CD4-positive, CD25-positive, alpha-beta regulatory T cell (primary cell): ENCODE results near the gene SEPHS1. TPM values are rescaled to one million over a fixed set of nuclear protein-coding genes. Genes with fewer than 3 reads are reported as not detected.

Source experiments
- ATAC-seq, 2 donors: fragments of 150-1000 bp; cut with Tn5 transposase; one replicate each; pipeline ENCODE4 v1.10.0; 2021; ENCODE audit warnings: low read depth in 2 of 2, moderate number of reproducible peaks in 2 of 2, moderate library complexity in 1 of 2
- DNase-seq, 3 donors: peaks; one replicate each; pipeline versions ENCODE4 v3.0.0 to v3.0.0-alpha.2; 2012 to 2022; ENCODE audit warnings: mixed read lengths in 1 of 3
- H3K27ac ChIP-seq: one replicate; pipeline ENCODE4 v1.7.0; 2013; ENCODE audit warnings: mild to moderate bottlenecking, low read length; ENCODE audit not compliant: insufficient read depth, poor library complexity, severe bottlenecking
- H3K27me3 ChIP-seq: one replicate; pipeline ENCODE4 v1.7.0; 2013; ENCODE audit warnings: low read length; ENCODE audit not compliant: control insufficient read depth, insufficient read depth
- H3K36me3 ChIP-seq: one replicate; pipeline ENCODE4 v1.7.0; 2013; ENCODE audit warnings: mild to moderate bottlenecking, low read length, moderate library complexity; ENCODE audit not compliant: control insufficient read depth, insufficient read depth
- H3K4me1 ChIP-seq: 2 replicates; pipeline ENCODE4 v1.7.0; 2013; ENCODE audit warnings: mild to moderate bottlenecking, low read length; ENCODE audit not compliant: insufficient read depth, control insufficient read depth, poor library complexity, severe bottlenecking
- H3K4me3 ChIP-seq: one replicate; pipeline ENCODE4 v1.7.0; 2013; ENCODE audit warnings: low read depth, mild to moderate bottlenecking, low read length, moderate library complexity
- H3K9me3 ChIP-seq, 2 experiments: 1 replicate in 1 of 2; 2 replicates in 1 of 2; pipeline ENCODE4 v1.7.0; 2013; ENCODE audit warnings: low read length in 2 of 2, mild to moderate bottlenecking in 1 of 2, moderate library complexity in 1 of 2; ENCODE audit not compliant: control insufficient read depth in 2 of 2
- H3K27ac Mint-ChIP-seq, 3 donors: one replicate each; pipeline ENCODE4 v1.8.0; 2020 to 2022; ENCODE audit warnings: mild to moderate bottlenecking in 3 of 3, mixed read lengths in 3 of 3, moderate library complexity in 2 of 3
- H3K27me3 Mint-ChIP-seq: one replicate; pipeline ENCODE4 v1.8.0; 2022; ENCODE audit warnings: mild to moderate bottlenecking, mixed read lengths
- H3K36me3 Mint-ChIP-seq: one replicate; pipeline ENCODE4 v1.8.0; 2020; ENCODE audit warnings: mixed read lengths
- H3K4me1 Mint-ChIP-seq, 4 donors: one replicate each; pipeline ENCODE4 v1.8.0; 2020 to 2022; ENCODE audit warnings: mixed read lengths in 4 of 4, mild to moderate bottlenecking in 1 of 4
- H3K4me3 Mint-ChIP-seq, 4 donors: one replicate each; pipeline ENCODE4 v1.8.0; 2020 to 2022; ENCODE audit warnings: mild to moderate bottlenecking in 4 of 4, mixed read lengths in 4 of 4, moderate library complexity in 3 of 4
- H3K9me3 Mint-ChIP-seq, 7 donors: one replicate each; pipeline ENCODE4 v1.8.0; 2020 to 2022; ENCODE audit warnings: mixed read lengths in 7 of 7, mild to moderate bottlenecking in 3 of 7, moderate library complexity in 2 of 7
- polyA plus RNA-seq, 4 donors: library from polyadenylated mRNA; unstranded; fragments of 300-500 nt; fragmentation: Illumina TruSeq; gene quantifications; one replicate each; pipeline ENCODE4 v1.2.3, GENCODE V29; 2021
- total RNA-seq: library from RNA; stranded (reverse); gene quantifications from one replicate; pipeline ENCODE4 v1.2.3, GENCODE V29; 2022

SEPHS1 gene
- total and polyA plus RNA-seq, 5 donors from 2014 or later: 14.6 to 26.6 (median 19.2) TPM

DNA sequence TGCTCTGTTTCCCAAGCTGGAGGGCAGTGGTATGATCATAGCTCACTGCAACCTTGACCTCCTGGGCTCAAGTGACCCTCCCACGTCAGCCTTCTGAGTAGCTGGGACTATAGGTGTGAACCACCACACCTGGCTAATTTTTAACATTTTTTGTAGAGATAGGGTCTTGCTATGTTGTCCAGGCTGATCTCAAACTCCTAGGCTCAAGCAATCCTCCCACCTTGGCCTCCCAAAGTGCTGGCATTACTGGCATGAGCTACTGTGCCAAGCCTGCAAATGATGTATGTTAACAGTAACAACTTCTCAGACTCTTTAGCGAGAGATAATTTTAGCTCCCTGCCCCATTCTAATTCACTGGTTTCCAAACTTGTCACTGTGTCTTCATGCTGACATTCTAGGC is 27.7 kb upstream of the SEPHS1 start:
- no peak overlapping the region for H3K4me3 ChIP-seq
- no peaks in the 10 kb centered on the region for H3K36me3 ChIP-seq
- no peaks in the 10 kb centered on the region for H3K36me3 Mint-ChIP-seq
- peaks cover 5% of the 10 kb centered on the region for H3K4me1 ChIP-seq
- peaks cover 34% of the 10 kb centered on the region for H3K27me3 Mint-ChIP-seq
- peaks cover 4% of the 10 kb centered on the region for H3K27me3 ChIP-seq
- H3K27ac ChIP-seq: no peak overlapping the region
- no peak overlapping the region for H3K4me3 Mint-ChIP-seq
- no peak overlapping the region for H3K27ac Mint-ChIP-seq
- H3K9me3 ChIP-seq: peaks cover 0 to 2% of the 10 kb centered on the region in 2 experiments
- DNase-seq (no peak), ATAC-seq (no peak)
- peaks cover 0 to 1% (median 0%) of the 10 kb centered on the region in 7 donors for H3K9me3 Mint-ChIP-seq
- H3K4me1 Mint-ChIP-seq: peaks cover 0 to 5% (median 2%) of the 10 kb centered on the region in 4 donors

DNA sequence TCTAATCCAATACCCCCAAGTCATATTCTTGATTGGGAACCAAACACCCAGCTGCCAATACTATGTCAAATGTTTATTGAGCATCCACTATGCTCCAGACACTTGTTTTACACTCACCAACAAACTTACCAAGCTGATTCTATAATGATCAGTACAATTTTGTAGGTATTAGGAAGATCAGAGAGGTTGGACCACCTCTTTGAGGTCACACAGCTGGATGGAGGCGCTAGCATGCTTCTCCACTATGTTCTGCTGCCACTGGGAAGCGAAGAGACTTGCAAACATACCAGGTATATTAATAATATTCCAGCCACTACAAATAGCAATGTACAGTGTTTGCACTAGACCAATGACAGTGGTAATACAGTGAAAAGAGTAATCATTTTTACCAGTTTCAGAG is 25.6 kb upstream of the SEPHS1 start:
- peaks cover 0 to 1% (median 0%) of the 10 kb centered on the region in 7 donors for H3K9me3 Mint-ChIP-seq
- Histone ChIP-seq H3K36me3 (no peaks in the 10 kb centered on the region), H3K4me1 (peaks cover 5% of the 10 kb centered on the region), H3K9me3 (peaks cover 0 to 1% of the 10 kb centered on the region in 2 experiments), H3K27ac (no peak overlapping the region), H3K27me3 (no peaks in the 10 kb centered on the region), H3K4me3 (no peak overlapping the region)
- H3K36me3 Mint-ChIP-seq: no peaks in the 10 kb centered on the region
- H3K4me3 Mint-ChIP-seq: no peak overlapping the region
- no peak for ATAC-seq
- H3K27me3 Mint-ChIP-seq: peaks cover 24% of the 10 kb centered on the region
- H3K27ac Mint-ChIP-seq: no peak overlapping the region
- no peak for DNase-seq
- peaks cover 0 to 5% (median 2%) of the 10 kb centered on the region in 4 donors for H3K4me1 Mint-ChIP-seq

DNA sequence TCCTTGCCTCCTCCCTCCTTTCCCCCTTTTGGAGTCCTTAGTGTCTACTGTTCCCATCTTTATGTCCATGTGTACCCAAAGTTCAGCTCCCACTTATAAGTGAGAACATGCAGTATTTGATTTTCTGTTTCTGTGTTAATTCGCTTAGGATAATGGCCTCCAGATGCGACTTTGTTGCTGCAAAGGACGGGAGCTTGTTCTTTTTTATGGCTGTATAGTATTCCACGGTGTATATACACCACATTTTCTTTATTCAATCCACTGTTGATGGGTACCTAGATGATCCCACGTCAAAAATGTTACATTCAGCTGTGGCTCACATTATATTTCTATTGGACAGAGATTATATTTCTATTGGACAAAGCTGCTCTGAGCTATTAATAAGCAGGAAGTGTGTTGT is 24.4 kb upstream of the SEPHS1 start:
- peaks cover 5% of the 10 kb centered on the region for H3K4me1 ChIP-seq
- Mint-ChIP-seq H3K36me3 (no peaks in the 10 kb centered on the region), H3K4me1 (peaks cover 0 to 5% (median 2%) of the 10 kb centered on the region in 4 donors), H3K27ac (no peak overlapping the region), H3K27me3 (peaks cover 24% of the 10 kb centered on the region), H3K9me3 (peaks cover 0 to 1% (median 0%) of the 10 kb centered on the region in 7 donors), H3K4me3 (no peak overlapping the region)
- no peak overlapping the region for H3K27ac ChIP-seq
- no peaks in the 10 kb centered on the region for H3K9me3 ChIP-seq
- H3K4me3 ChIP-seq: no peak overlapping the region
- no peaks in the 10 kb centered on the region for H3K27me3 ChIP-seq
- ATAC-seq (no peak), DNase-seq (no peak)
- no peaks in the 10 kb centered on the region for H3K36me3 ChIP-seq

DNA sequence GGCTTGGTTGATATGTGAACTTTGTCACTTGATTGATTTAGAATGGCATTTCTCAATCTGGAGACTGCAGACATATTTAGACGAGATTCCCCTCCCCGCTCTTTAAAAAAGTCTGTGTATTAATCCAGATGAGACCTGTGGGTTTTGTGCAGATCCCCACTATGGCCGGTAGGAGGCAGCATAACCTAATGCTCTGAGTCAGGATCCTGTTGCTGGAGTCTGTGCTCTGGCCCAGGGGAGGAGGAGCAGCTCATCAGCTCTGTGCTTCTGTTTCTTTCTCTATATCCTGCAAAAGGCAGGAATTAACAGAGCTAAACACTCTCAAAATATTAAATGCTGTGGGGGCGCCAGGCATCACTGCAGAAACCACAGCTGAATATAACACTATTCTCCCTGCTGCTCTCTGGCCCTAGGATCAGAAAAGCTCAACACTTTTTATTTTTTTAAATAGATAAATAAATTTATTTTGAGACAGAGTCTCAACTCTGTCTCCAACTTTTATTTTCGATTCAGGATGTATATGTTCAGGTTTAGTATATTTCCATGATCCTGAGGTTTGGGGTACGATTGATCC is 23.9 kb upstream of the SEPHS1 start:
- H3K9me3 ChIP-seq: no peaks in the 10 kb centered on the region
- no peak overlapping the region for H3K27ac ChIP-seq
- Mint-ChIP-seq H3K9me3 (peaks cover 0 to 1% (median 0%) of the 10 kb centered on the region in 7 donors), H3K36me3 (no peaks in the 10 kb centered on the region), H3K4me1 (peaks cover 0 to 5% (median 2%) of the 10 kb centered on the region in 4 donors), H3K27ac (peak overlapping the region in 1 of 3 donors; percentile 54), H3K27me3 (peaks cover 24% of the 10 kb centered on the region), H3K4me3 (no peak overlapping the region)
- DNase-seq (peak; percentile 40 to 77 (median 74)), ATAC-seq (peak; percentile 94 to 97)
- H3K4me1 ChIP-seq: peaks cover 5% of the 10 kb centered on the region
- H3K27me3 ChIP-seq: no peaks in the 10 kb centered on the region
- H3K4me3 ChIP-seq: no peak overlapping the region
- no peaks in the 10 kb centered on the region for H3K36me3 ChIP-seq

DNA sequence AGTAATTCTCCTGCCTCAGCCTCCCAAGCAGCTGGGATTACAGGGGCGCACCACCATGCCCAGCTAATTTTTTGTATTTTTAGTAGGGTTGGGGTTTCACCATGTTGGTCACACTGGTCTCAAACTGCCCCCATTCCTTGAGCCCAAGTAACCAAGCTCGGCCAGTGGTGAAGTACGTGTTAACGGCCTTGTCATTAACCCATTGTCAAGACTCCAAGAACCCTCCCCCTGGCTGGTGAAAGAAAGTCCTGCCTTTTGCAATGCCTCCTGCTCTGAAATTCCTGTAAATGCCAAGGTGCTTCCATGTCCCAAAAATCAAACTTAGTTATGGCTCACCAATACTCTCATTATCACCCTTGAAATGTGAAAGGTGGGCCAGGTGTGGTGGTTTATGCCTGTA is 18.8 kb upstream of the SEPHS1 start:
- DNase-seq (no peak), ATAC-seq (no peak)
- Histone ChIP-seq H3K4me3 (no peak overlapping the region), H3K4me1 (peaks cover 3% of the 10 kb centered on the region), H3K9me3 (no peaks in the 10 kb centered on the region), H3K36me3 (no peaks in the 10 kb centered on the region), H3K27ac (no peak overlapping the region), H3K27me3 (no peaks in the 10 kb centered on the region)
- H3K36me3 Mint-ChIP-seq: no peaks in the 10 kb centered on the region
- H3K4me1 Mint-ChIP-seq: peaks cover 0 to 4% (median under 1%) of the 10 kb centered on the region in 4 donors
- no peak overlapping the region for H3K27ac Mint-ChIP-seq
- no peak overlapping the region for H3K4me3 Mint-ChIP-seq
- H3K27me3 Mint-ChIP-seq: peaks cover 4% of the 10 kb centered on the region
- H3K9me3 Mint-ChIP-seq: peaks cover 0 to 2% (median 0%) of the 10 kb centered on the region in 7 donors

DNA sequence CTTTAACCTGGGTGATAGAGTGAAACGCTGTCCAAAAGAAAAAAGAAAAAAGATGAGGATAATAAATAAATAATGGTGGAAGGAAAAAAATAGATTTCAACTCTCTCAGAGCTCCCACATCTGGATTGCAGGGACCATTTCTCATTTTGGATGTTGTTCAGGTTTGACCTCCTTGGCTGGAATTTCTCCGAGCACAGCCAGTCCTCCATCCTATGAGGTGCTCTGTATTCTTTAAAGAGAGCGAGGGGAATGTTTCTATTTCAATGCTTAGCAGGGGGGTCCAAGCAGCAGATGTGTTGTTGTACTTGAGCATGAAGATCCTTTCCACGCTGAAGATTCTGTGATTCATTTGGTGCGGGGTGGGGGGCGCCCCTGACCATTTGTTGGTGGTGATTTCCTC is 17.7 kb upstream of the SEPHS1 start:
- Histone ChIP-seq H3K4me1 (no peaks in the 10 kb centered on the region), H3K27ac (no peak overlapping the region), H3K9me3 (no peaks in the 10 kb centered on the region), H3K27me3 (no peaks in the 10 kb centered on the region), H3K4me3 (no peak overlapping the region), H3K36me3 (no peaks in the 10 kb centered on the region)
- H3K27me3 Mint-ChIP-seq: no peaks in the 10 kb centered on the region
- no peak for DNase-seq
- H3K9me3 Mint-ChIP-seq: peaks cover 0 to 2% (median 0%) of the 10 kb centered on the region in 7 donors
- no peaks in the 10 kb centered on the region for H3K4me1 Mint-ChIP-seq
- H3K4me3 Mint-ChIP-seq: no peak overlapping the region
- no peak overlapping the region for H3K27ac Mint-ChIP-seq
- no peaks in the 10 kb centered on the region for H3K36me3 Mint-ChIP-seq
- ATAC-seq: no peak

DNA sequence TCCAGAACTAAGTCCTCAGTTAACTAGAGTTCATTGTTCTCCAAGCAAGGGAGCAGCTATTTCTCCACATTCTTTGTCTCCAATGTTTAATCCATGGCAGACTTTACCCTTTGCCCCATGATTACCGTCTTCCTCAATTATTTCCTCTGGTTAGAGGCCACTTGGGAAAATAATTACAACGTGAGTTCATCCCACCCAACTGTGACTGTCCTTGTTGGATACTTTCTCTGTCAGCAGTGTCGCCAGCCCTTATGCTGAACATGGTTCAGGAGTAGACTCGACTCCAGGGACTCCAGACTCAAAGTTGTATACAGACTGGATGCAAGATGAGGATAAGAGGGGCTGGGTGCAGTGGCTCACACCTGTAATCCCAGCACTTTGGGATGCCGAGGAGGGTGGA is 17.1 kb upstream of the SEPHS1 start:
- ATAC-seq (no peak), DNase-seq (no peak)
- Histone ChIP-seq H3K27ac (no peak overlapping the region), H3K4me3 (no peak overlapping the region), H3K4me1 (no peaks in the 10 kb centered on the region), H3K36me3 (no peaks in the 10 kb centered on the region), H3K9me3 (no peaks in the 10 kb centered on the region), H3K27me3 (no peaks in the 10 kb centered on the region)
- Mint-ChIP-seq H3K36me3 (no peaks in the 10 kb centered on the region), H3K9me3 (peaks cover 0 to 2% (median 0%) of the 10 kb centered on the region in 7 donors), H3K27ac (no peak overlapping the region), H3K4me1 (no peaks in the 10 kb centered on the region), H3K4me3 (no peak overlapping the region), H3K27me3 (no peaks in the 10 kb centered on the region)

DNA sequence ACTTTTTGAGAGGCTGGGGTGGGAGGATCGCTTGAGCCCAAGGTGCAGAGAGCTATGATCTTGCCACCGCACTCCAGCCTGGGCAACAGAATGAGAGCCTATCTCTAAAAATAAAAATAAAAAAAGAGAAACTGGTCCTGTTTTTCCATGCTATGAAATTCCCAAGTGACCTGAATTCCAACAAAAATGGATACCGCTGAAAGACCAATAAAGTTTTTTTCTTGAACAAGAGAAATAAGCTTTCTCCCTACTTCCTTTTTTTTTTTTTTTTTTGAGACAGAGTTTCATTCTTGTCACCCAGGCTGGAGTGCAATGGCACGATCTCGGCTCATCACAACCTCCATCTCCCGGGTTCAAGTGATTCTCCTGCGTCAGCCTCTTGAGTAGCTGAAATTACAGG is 12.5 kb upstream of the SEPHS1 start:
- peaks cover 4% of the 10 kb centered on the region for H3K27me3 ChIP-seq
- H3K27ac ChIP-seq: no peak overlapping the region
- H3K4me3 Mint-ChIP-seq: no peak overlapping the region
- peaks cover 0 to 4% (median 0%) of the 10 kb centered on the region in 7 donors for H3K9me3 Mint-ChIP-seq
- H3K4me1 Mint-ChIP-seq: peaks cover 0 to 6% (median 0%) of the 10 kb centered on the region in 4 donors
- H3K9me3 ChIP-seq: no peaks in the 10 kb centered on the region
- no peak overlapping the region for H3K27ac Mint-ChIP-seq
- DNase-seq (no peak), ATAC-seq (no peak)
- no peaks in the 10 kb centered on the region for H3K4me1 ChIP-seq
- H3K36me3 ChIP-seq: no peaks in the 10 kb centered on the region
- peaks cover 4% of the 10 kb centered on the region for H3K27me3 Mint-ChIP-seq
- H3K36me3 Mint-ChIP-seq: no peaks in the 10 kb centered on the region
- no peak overlapping the region for H3K4me3 ChIP-seq
